Sigmoid colon (tissue), 4 donors: Measurements from ENCODE around the gene THBD.

Experiments used
- EP300 ChIP-seq, 4 donors: sonication (generic); formaldehyde crosslinking; IDR thresholded peaks; one replicate each; pipeline ENCODE4 v1.6.1; 2017; ENCODE audit warnings: antibody characterized with exemption in 4 of 4
- POLR2A ChIP-seq, 2 donors: fragments of 450-650 bp; IDR thresholded peaks; one replicate each; pipeline ENCODE4 v1.6.1; 2016; ENCODE audit warnings: antibody characterized with exemption in 2 of 2, mild to moderate bottlenecking in 2 of 2, moderate library complexity in 2 of 2
- TF ChIP-seq, protein P1 (sequence below), 4 experiments: fragments of 450-650 bp in 3 of 4; fragments of 200-600 bp in 1 of 4; IDR thresholded peaks; one replicate each; pipeline ENCODE4 v1.5.1; 2016 to 2019; ENCODE audit warnings: antibody characterized with exemption in 4 of 4, mild to moderate bottlenecking in 3 of 4, moderate library complexity in 2 of 4

DNA sequence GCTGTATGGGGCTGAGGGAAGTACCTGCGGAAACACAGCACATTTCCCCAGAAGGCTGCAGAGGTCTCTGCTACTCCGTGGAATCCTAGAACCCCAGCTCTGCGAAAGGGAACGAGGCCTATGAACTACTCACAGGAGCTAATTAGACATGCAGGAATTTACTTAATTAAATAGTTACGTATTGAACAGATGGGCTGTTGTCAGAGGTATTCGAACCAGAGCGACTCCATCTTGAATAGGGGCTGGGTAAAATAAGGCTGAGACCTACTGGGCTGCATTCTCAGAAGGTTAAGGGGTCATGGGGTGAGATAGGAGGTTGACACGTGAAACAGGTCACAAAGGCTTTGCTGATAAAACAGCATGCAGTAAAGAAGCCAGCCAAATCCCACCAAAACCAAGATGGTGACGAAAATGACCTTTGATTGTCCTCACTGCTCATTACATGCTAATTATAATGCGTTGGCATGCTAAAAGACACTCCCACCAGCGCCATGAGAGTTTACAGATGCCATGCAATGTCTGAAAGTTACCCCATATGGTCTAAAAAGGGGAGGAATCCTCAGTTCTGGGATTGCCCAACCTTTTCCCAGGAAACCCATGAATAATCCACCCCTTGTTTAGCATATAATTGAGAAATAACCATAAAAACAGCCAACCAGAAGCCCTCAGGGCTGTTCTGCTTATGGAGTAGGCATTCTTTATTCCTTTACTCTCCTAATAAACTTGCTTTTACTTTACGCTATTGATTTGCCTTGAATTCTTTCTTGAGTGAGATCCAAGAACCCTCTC, 29.0 kb downstream of the THBD start:
- TF ChIP-seq, protein P1, sequence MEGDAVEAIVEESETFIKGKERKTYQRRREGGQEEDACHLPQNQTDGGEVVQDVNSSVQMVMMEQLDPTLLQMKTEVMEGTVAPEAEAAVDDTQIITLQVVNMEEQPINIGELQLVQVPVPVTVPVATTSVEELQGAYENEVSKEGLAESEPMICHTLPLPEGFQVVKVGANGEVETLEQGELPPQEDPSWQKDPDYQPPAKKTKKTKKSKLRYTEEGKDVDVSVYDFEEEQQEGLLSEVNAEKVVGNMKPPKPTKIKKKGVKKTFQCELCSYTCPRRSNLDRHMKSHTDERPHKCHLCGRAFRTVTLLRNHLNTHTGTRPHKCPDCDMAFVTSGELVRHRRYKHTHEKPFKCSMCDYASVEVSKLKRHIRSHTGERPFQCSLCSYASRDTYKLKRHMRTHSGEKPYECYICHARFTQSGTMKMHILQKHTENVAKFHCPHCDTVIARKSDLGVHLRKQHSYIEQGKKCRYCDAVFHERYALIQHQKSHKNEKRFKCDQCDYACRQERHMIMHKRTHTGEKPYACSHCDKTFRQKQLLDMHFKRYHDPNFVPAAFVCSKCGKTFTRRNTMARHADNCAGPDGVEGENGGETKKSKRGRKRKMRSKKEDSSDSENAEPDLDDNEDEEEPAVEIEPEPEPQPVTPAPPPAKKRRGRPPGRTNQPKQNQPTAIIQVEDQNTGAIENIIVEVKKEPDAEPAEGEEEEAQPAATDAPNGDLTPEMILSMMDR (IDR thresholded peaks at IDR 0.05), result no peak
- no peak for TF ChIP-seq POLR2A (IDR thresholded peaks at IDR 0.05)
- TF ChIP-seq EP300 (IDR thresholded peaks at IDR 0.05), result no peak
